NCI-H128 (cell line): ENCODE results near the gene STEAP1B.

Experiments used
- DNase-seq: peaks from one replicate; lab custom pipeline; 2025; ENCODE audit not compliant: unreplicated experiment; lab: John Stamatoyannopoulos, UW

Gene STEAP1B

DNA sequence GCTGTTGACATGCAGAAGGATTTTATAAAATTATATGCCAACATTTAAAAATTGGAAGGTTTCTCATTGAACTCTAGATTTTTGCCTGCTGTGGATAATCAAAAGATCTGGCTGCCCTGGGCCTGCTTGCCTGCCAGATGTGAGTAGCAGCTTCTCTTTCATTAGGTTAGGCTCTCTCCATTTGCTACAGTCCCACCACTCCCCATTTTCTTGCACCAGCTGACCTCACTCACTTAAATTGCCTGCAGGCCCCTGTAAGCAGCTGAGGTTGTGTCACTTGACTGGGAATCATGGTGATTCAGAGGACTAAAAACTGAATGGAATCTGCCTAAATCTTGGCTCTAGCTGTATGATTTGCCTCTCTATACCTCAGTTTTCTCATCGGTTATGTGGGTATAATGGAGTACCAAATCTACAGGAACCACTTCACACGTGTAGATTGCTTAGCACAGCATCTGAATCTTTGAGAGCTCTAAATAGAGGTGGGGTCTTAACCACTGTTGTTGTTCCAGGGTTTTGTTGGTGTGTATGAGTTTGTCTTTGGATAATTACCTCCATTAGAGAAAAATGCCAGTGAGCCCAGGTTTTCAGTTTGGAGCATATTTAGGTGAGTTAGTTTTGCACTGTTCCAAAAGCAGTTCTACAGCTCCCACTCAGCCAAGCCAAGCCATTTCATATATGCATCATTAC lies 124.5 kb downstream of the STEAP1B start:
- no peak for DNase-seq

DNA sequence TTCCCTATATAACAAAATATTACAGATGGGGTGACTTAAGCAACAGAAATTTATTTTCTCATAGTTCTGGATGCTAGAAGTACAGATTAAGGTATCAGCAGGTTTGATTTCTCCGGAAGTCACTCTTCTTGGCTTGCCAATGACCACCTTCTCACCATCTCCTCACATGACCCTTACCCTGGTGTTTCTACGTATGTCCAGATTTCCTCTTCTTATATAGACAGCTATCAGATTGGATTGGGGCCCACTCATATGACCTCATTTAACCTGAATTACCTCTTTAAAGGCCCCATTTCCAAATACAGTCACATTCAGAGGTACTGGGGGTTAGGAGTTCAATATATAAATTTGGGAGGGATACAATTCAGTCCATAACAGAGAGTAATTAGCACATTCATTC lies 126.1 kb downstream of the STEAP1B start:
- no peak for DNase-seq

DNA sequence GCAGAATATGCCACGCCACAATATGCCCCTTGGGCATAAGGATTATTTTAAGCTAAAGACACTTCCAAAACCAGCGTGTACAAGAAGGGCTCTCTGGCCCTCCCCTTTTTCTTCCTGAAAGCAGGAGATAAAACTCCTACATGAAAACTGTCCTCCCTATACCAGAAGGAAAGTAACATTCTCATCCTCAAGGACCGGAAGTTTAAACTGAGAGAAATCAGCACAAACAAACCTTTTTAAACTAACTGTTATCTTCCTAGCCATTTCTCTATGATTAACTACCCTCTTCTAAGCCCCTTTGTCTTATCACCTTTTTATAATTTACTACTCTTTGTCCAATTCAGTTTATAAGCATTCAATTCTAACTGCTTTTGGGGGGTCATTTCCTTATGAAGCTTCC lies 126.6 kb downstream of the STEAP1B start:
- DNase-seq, result no peak

DNA sequence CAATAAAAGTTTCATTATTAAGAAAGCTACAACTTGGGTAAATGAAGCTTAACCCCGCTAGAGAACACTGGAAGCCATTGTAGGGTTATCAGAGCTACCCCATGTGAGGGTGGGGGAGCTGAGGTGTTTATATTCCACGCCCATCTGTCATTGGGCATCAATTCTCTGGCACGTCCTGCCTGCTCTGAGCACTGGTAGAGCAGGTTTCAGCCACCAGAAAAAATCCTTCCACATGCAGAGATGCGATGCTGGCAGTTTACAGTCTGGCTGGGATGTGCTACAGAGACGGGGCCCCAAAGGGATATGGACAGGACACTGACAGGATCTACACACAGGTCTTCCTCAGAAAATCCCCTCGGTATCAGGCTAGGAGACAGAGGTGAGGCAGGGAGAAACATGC lies 127.1 kb downstream of the STEAP1B start:
- DNase-seq, result no peak

DNA sequence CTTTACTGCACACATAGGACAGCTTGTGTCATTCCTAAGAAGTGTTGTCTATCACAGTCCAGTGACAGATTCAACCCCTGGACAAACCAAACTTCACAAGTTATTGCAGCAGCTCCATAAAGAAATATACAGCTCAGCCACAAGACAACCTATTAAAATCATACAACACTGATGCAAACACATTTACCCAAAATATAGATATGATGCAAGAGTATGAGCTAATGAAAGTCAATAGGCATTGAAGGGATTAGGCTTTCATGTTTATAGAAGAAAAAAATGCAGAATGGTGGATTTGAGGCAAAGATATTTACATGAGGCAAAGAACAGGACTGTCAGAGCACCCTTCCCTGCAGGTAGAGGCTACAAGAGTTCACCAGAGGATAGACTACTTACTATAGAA lies 128.1 kb downstream of the STEAP1B start:
- DNase-seq, result no peak
